Aorta (tissue), 5 donors: ENCODE data around the gene JOSD2. TPM values are rescaled to one million over a fixed set of nuclear protein-coding genes. Genes with fewer than 3 reads are reported as not detected.
A peak's percentile ranks its signal among the peaks of the same experiment; 100 is the strongest.

ENCODE experiments used
- ATAC-seq: fragments of 200-7000 bp; cut with Tn5 transposase; one replicate; pipeline ENCODE4 v1.9.1; 2022; ENCODE audit warnings: moderate library complexity; ENCODE audit not compliant: low FRiP score
- DNase-seq, 2 donors: peaks; one replicate each; pipeline ENCODE4 v3.0.0-alpha.2; 2020
- H3K27ac ChIP-seq, 2 donors: one replicate each; pipeline ENCODE4 v1.5.1; 2013; ENCODE audit warnings: low read length in 2 of 2, mild to moderate bottlenecking in 2 of 2, moderate library complexity in 2 of 2, control low read depth in 1 of 2, inconsistent platforms in 1 of 2, low read depth in 1 of 2
- H3K27me3 ChIP-seq, 2 donors: one replicate each; pipeline ENCODE4 v1.6.1; 2013; ENCODE audit warnings: control low read depth in 1 of 2, low read length in 1 of 2, mild to moderate bottlenecking in 1 of 2, moderate library complexity in 1 of 2; ENCODE audit not compliant: insufficient read depth in 2 of 2, control insufficient read depth in 1 of 2
- H3K36me3 ChIP-seq, 2 donors: one replicate each; pipeline ENCODE4 v1.6.1; 2013; ENCODE audit warnings: control low read depth in 1 of 2, low read length in 1 of 2, mild to moderate bottlenecking in 1 of 2; ENCODE audit not compliant: insufficient read depth in 2 of 2, control insufficient read depth in 1 of 2
- H3K4me1 ChIP-seq, 2 donors: one replicate each; pipeline ENCODE4 v1.6.1; 2013; ENCODE audit warnings: low read length in 2 of 2, control low read depth in 1 of 2, mild to moderate bottlenecking in 1 of 2, moderate library complexity in 1 of 2; ENCODE audit not compliant: insufficient read depth in 2 of 2, control insufficient read depth in 1 of 2
- H3K4me3 ChIP-seq, 2 donors: one replicate each; pipeline ENCODE4 v1.5.1; 2013; ENCODE audit warnings: low read length in 2 of 2, control low read depth in 1 of 2, mild to moderate bottlenecking in 1 of 2
- H3K9me3 ChIP-seq: one replicate; pipeline ENCODE4 v1.6.1; 2013; ENCODE audit warnings: mild to moderate bottlenecking, low read length; ENCODE audit not compliant: control insufficient read depth
- WGBS, 2 donors: extraction: QIAGEN DNeasy Blood & Tissue Kit; methylation state at CpG; one replicate each; pipeline ENCODE4 v1.1.7; 2013; 5-methylcytosine and 5-hydroxymethylcytosine counted together
- intact Hi-C, 2 donors: fragments of 100-400 bp; cut with DNase I; formaldehyde crosslinking; loops; one replicate each; pipeline versions ENCODE4 v1.14.2 to v1.15.0; 2022
- polyA plus RNA-seq, 2 donors: library from polyadenylated mRNA; stranded (reverse); fragments of 200-250 nt; gene quantifications; one replicate each; pipeline ENCODE4 v1.2.3, GENCODE V29; 2013
- total RNA-seq, 2 donors: library from RNA; stranded (reverse); fragmentation: NEBNext Ultra II Directional; extraction: Animal tissue kit (Norgen Biotek cat#: 25700); gene quantifications; one replicate each; pipeline ENCODE4 v1.2.1, GENCODE V29; 2021
- donor health status: healthy with polysubstance abuse.
- donor health status: Bipolar disorder and iron deficiency.
- donor health status: DM: no; HTN: no; CAD: no.
- donor health status: DM: no; HTN: no; CAD: no.
- donor health status: DM: yes; HTN: yes; CAD: no.

Gene JOSD2
- total and polyA plus RNA-seq, 4 donors, result 26.6 to 76.1 (median 37.2) TPM

- DNase-seq, result peak in 1 of 2 donors; percentile 75
- Histone ChIP-seq H3K36me3 (no peaks in the 10 kb centered on the region), H3K4me3 (no peak overlapping the region), H3K9me3 (no peaks in the 10 kb centered on the region), H3K27ac (no peak overlapping the region), H3K4me1 (no peaks in the 10 kb centered on the region), H3K27me3 (no peaks in the 10 kb centered on the region)
- intact Hi-C loops, result no loop called here
- no peak for ATAC-seq
- WGBS, 2 donors, result 96 to 97% methylated on average over 32 to 37 of the region's 37 CpGs
Measured at GRCh38 chr19:50517704-50518075, 6.7 kb upstream of the JOSD2 start.

GRCh38 chr19:50516964-50517703 lies 6.1 kb upstream of the JOSD2 start:
- ATAC-seq (no peak), DNase-seq (peak in 1 of 2 donors; percentile 62)
- Histone ChIP-seq H3K36me3 (no peaks in the 10 kb centered on the region), H3K4me3 (no peak overlapping the region), H3K27me3 (no peaks in the 10 kb centered on the region), H3K9me3 (no peaks in the 10 kb centered on the region), H3K27ac (no peak overlapping the region), H3K4me1 (no peaks in the 10 kb centered on the region)
- intact Hi-C loops, result no loop called here
- WGBS, 2 donors, result 61 to 73% methylated on average over 51 to 53 of the region's 53 CpGs

GRCh38 chr19:50516456-50516855 lies 5.5 kb upstream of the JOSD2 start:
- Histone ChIP-seq H3K36me3 (no peaks in the 10 kb centered on the region), H3K27ac (no peak overlapping the region), H3K4me3 (no peak overlapping the region), H3K9me3 (no peaks in the 10 kb centered on the region), H3K4me1 (no peaks in the 10 kb centered on the region), H3K27me3 (no peaks in the 10 kb centered on the region)
- DNase-seq, result peak in 1 of 2 donors; percentile 22
- WGBS, 2 donors, result 55 to 65% methylated on average over 11 to 12 of the region's 12 CpGs
- intact Hi-C loops, result no loop called here
- no peak for ATAC-seq

GRCh38 chr19:50515168-50515561 lies 4.2 kb upstream of the JOSD2 start:
- Histone ChIP-seq H3K4me3 (no peak overlapping the region), H3K4me1 (no peaks in the 10 kb centered on the region), H3K27me3 (no peaks in the 10 kb centered on the region), H3K27ac (no peak overlapping the region), H3K36me3 (no peaks in the 10 kb centered on the region), H3K9me3 (no peaks in the 10 kb centered on the region)
- DNase-seq (peak in 1 of 2 donors; percentile 72), ATAC-seq (no peak)
- 64 to 68% methylated on average over 10 to 11 of the region's 11 CpGs for WGBS, 2 donors
- intact Hi-C loops, result no loop called here

GRCh38 chr19:50514346-50515167 lies 3.6 kb upstream of the JOSD2 start:
- no peak for ATAC-seq
- no peaks in the 10 kb centered on the region for H3K36me3 ChIP-seq
- no peaks in the 10 kb centered on the region for H3K27me3 ChIP-seq
- no peak overlapping the region for H3K4me3 ChIP-seq
- intact Hi-C loops, result no loop called here
- DNase-seq, result peak in 1 of 2 donors; percentile 65
- no peaks in the 10 kb centered on the region for H3K9me3 ChIP-seq
- H3K27ac ChIP-seq, result no peak overlapping the region
- no peaks in the 10 kb centered on the region for H3K4me1 ChIP-seq
- 27 to 29% methylated on average over 34 to 38 of the region's 38 CpGs for WGBS, 2 donors

DNA sequence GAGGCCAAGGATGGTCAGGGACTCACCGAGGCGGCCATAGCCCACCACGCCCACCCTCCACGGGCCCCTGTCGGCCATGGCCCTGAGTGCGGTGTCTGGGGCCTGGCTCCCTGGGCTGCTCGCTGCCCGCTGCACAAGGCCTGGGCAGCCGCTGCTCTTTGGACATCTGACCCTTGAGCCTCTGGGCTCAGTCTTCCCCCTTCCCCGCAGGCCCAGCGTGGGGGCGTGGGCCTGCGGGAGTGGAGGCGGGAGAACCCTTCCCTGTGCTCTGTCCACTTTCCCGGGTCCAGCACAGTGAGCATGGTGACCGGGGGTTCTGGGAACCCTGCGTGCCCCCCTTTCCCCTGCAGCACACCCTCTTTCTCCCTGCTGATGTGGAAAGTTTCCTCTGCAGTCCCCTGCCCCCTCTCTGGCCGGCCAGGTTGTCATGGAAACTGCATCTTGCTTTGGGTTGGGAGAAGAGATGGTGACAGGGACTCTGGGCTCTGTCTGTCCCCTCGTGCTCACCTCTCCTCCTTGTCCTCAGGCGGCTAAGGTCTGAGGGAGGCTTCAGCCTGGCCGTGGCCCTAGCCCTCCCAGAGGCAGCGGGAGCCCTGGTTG lies 2.9 kb upstream of the JOSD2 start, which contains the start of gene ASPDH:
TSS of gene ASPDH (minus strand) at position 168 of the 600 bp plus-strand sequence. CDS start at position 78, 90 bp downstream.
- intact Hi-C loops, result loop anchor here in 1 of 2 donors (2.0 kb wide), 1 partner anchor 37 kb away; the partner anchor contains the start of genes EMC10 and GARIN5A
- no peaks in the 10 kb centered on the region for H3K36me3 ChIP-seq
- 52% methylated on average over 22 of the region's 22 CpGs for WGBS, 2 donors
- ATAC-seq (no peak), DNase-seq (no peak)
- no peak within 1 kb of the TSS for H3K4me3 ChIP-seq
- no peaks in the 10 kb centered on the region for H3K4me1 ChIP-seq
- no peaks in the 10 kb centered on the region for H3K27me3 ChIP-seq
- no peak within 1 kb of the TSS for H3K27ac ChIP-seq
- no peaks in the 10 kb centered on the region for H3K9me3 ChIP-seq

DNA sequence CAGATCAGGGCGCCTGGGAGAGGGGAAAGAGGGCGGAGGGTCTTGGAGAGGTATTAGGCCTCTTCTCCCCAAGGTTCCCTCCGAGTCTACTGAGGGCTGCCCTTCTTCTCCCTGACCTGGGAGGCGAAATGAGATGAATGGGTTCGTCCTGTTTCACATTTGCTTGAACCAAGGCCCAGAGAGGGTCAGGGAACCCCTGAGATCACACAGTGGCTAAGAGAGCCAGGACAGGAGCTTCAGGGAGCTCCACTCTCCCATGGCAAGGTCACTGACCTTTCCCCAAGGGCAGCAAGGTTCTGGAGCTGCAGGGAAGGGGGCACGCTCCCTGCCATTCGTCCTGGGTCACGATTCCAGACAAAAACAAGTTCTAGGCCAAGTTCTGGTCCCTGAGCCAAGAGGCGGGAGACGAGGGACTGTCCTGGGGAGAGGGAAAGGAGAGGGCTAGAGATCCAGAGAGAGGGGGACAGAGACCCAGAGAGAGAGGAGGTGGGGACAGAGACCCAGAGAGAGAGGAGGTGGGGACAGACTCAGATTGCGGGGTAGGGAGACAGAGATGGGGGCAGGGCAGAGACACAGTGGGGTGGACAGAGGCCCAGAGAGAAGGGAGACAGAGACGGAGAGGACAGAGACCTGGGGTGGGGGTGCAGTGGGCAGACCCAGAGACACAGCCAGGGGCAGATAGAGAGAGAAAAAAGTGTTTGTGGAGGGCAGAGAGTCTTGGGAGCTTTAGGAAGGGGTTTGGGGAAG lies 2.2 kb upstream of the JOSD2 start:
- no peaks in the 10 kb centered on the region for H3K4me1 ChIP-seq
- WGBS, 2 donors, result 43 to 47% methylated on average over 11 to 12 of the region's 12 CpGs
- H3K27ac ChIP-seq, result no peak overlapping the region
- no peak overlapping the region for H3K4me3 ChIP-seq
- ATAC-seq (no peak), DNase-seq (peak in 1 of 2 donors; percentile 30)
- intact Hi-C loops, result loop anchor here in 1 of 2 donors (2.0 kb wide), 1 partner anchor 36 kb away; the partner anchor contains the start of genes EMC10 and GARIN5A
- no peaks in the 10 kb centered on the region for H3K27me3 ChIP-seq
- no peaks in the 10 kb centered on the region for H3K36me3 ChIP-seq
- H3K9me3 ChIP-seq, result no peaks in the 10 kb centered on the region
